Suprapubic skin (tissue), 4 donors: ENCODE data around the gene VWCE.

ENCODE experiments used
- EP300 ChIP-seq: sonication (generic); formaldehyde crosslinking; IDR thresholded peaks from one replicate; pipeline ENCODE4 v1.6.1; 2017; ENCODE audit warnings: antibody characterized with exemption
- POLR2A ChIP-seq, 2 donors: fragments of 450-650 bp; IDR thresholded peaks; one replicate each; pipeline ENCODE4 v1.6.1; 2017; ENCODE audit warnings: antibody characterized with exemption in 2 of 2, mild to moderate bottlenecking in 2 of 2, moderate library complexity in 2 of 2
- POLR2AphosphoS5 ChIP-seq, 3 donors: sonication (generic); formaldehyde crosslinking; IDR thresholded peaks; one replicate each; pipeline ENCODE4 v1.6.1; 2017; ENCODE audit warnings: antibody characterized with exemption in 3 of 3
- TF ChIP-seq, protein P1 (sequence below), 2 donors: fragments of 200-600 bp in 1 of 2; fragments of 450-650 bp in 1 of 2; sonication (generic) in 1 of 2; IDR thresholded peaks; one replicate each; pipeline ENCODE4 v1.5.1; 2016 to 2019; ENCODE audit warnings: antibody characterized with exemption in 2 of 2, mild to moderate bottlenecking in 1 of 2, moderate library complexity in 1 of 2

DNA sequence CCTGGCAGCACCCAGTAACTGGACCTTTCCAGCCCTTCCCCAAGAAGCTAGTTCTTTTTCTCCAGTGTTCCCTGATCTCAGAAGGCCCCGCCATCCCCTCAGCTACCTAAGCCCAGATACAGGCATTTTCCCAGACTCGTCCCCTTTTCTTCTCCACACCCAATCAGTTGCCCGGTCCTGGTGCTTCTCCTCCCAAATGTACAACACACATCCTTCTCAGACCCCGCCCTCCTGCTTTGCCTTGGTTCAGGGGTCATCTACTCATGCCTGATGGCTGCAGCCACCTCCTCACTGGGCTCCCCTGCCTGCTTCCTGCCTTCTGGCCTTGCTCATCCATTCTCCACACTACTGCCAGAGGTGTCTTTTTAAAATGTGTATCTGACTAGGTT lies 44.4 kb upstream of the VWCE start:
- TF ChIP-seq POLR2AphosphoS5 (IDR thresholded peaks at IDR 0.05) (no peak), EP300 (no peak), POLR2A (IDR thresholded peaks at IDR 0.05) (no peak)
- TF ChIP-seq, protein P1, sequence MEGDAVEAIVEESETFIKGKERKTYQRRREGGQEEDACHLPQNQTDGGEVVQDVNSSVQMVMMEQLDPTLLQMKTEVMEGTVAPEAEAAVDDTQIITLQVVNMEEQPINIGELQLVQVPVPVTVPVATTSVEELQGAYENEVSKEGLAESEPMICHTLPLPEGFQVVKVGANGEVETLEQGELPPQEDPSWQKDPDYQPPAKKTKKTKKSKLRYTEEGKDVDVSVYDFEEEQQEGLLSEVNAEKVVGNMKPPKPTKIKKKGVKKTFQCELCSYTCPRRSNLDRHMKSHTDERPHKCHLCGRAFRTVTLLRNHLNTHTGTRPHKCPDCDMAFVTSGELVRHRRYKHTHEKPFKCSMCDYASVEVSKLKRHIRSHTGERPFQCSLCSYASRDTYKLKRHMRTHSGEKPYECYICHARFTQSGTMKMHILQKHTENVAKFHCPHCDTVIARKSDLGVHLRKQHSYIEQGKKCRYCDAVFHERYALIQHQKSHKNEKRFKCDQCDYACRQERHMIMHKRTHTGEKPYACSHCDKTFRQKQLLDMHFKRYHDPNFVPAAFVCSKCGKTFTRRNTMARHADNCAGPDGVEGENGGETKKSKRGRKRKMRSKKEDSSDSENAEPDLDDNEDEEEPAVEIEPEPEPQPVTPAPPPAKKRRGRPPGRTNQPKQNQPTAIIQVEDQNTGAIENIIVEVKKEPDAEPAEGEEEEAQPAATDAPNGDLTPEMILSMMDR (IDR thresholded peaks at IDR 0.05): no peak
